Endothelial cell of umbilical vein (primary cell): ENCODE data around the gene LONP1. TPM values are rescaled to one million over a fixed set of nuclear protein-coding genes. Genes with fewer than 3 reads are reported as not detected.

Experiments
- Bru-seq: library from RNA; stranded (reverse); fragments of 400-500 nt; gene quantifications from one replicate; lab custom pipeline; 2021; lab: Mats Ljungman, UMichigan
- BruChase-seq, 2 experiments: library from RNA; stranded (reverse); fragments of 400-500 nt; gene quantifications; one replicate each; lab custom pipeline; 2021; lab: Mats Ljungman, UMichigan
- BruUV-seq: library from RNA; stranded (reverse); fragments of 400-500 nt; replicated peaks from 2 replicates; lab custom pipeline; 2021; lab: Mats Ljungman, UMichigan
- CTCF ChIA-PET: fragments of 300-600, 350-600 bp; sonication (Branson Sonifier 250); formaldehyde crosslinking; loops from one replicate; lab custom pipeline; 2021; ENCODE audit warnings: antibody characterized with exemption, inconsistent platforms; lab: Charles Lee
- POLR2A ChIA-PET: fragments of 300-600, 350-600 bp; sonication (Branson Sonifier 250); formaldehyde crosslinking; loops from one replicate; lab custom pipeline; 2021; ENCODE audit warnings: antibody characterized with exemption, inconsistent platforms; lab: Charles Lee
- DNase-seq: peaks from one replicate; pipeline ENCODE4 v3.0.0-alpha.2; 2011; ENCODE audit warnings: low read depth, low spot score
- FAIRE-seq: peaks from 2 replicates; lab custom pipeline; 2011; peaks lifted over from hg19 to GRCh38; lab: Jason Lieb, UNC
- H2AFZ ChIP-seq: 2 replicates; pipeline ENCODE4 v1.6.0; 2012; ENCODE audit warnings: low read depth, low read length, control low read depth, inconsistent platforms
- H3K27ac ChIP-seq: 2 replicates; pipeline ENCODE4 v1.5.1; 2011; ENCODE audit warnings: low read depth, mild to moderate bottlenecking, control low read depth, low read length, moderate library complexity; ENCODE audit not compliant: insufficient read depth
- H3K27me3 ChIP-seq, 2 experiments: 2 replicates each; pipeline versions ENCODE4 v1.6.0 to v1.6.1; 2011; ENCODE audit warnings: low read length in 2 of 2, mixed read lengths in 1 of 2; ENCODE audit not compliant: control insufficient read depth in 2 of 2, insufficient read depth in 2 of 2
- H3K36me3 ChIP-seq, 2 experiments: 2 replicates in 1 of 2; 3 replicates in 1 of 2; pipeline ENCODE4 v1.5.1; 2011; ENCODE audit warnings: low read length in 2 of 2, mild to moderate bottlenecking in 1 of 2, moderate library complexity in 1 of 2; ENCODE audit not compliant: control insufficient read depth in 2 of 2, insufficient read depth in 2 of 2; ENCODE audit errors: extremely low read depth in 1 of 2
- H3K4me1 ChIP-seq: 3 replicates; pipeline ENCODE4 v1.5.1; 2011; ENCODE audit warnings: mild to moderate bottlenecking, low read length; ENCODE audit not compliant: control insufficient read depth, insufficient read depth; ENCODE audit errors: extremely low read depth
- H3K4me2 ChIP-seq: 2 replicates; pipeline ENCODE4 v1.6.1; 2011; ENCODE audit warnings: low read length, control low read depth, mixed read lengths; ENCODE audit not compliant: insufficient read depth
- H3K4me3 ChIP-seq, 3 experiments: fragments of 200-600 bp in 1 of 3; sonication (generic), shearing (Covaris generic) in 1 of 3; replicated peaks in 1 of 3; 2 replicates each; pipeline ENCODE4 v1.5.1; 2011 to 2016; ENCODE audit warnings: control low read depth in 3 of 3, low read length in 3 of 3, mild to moderate bottlenecking in 2 of 3, inconsistent platforms in 1 of 3, low read depth in 1 of 3, moderate library complexity in 1 of 3; ENCODE audit not compliant: insufficient read depth in 1 of 3
- H3K79me2 ChIP-seq: 2 replicates; pipeline ENCODE4 v1.6.0; 2012; ENCODE audit warnings: low read length, inconsistent platforms; ENCODE audit not compliant: control insufficient read depth, insufficient read depth
- H3K9ac ChIP-seq: replicated peaks from 2 replicates; pipeline ENCODE3; 2011; ENCODE audit warnings: low read length, control low read depth; ENCODE audit not compliant: insufficient read depth; ENCODE audit errors: extremely low read depth
- H3K9me1 ChIP-seq: replicated peaks from 3 replicates; pipeline ENCODE4 v1.6.0; 2011; ENCODE audit warnings: mild to moderate bottlenecking, low read length; ENCODE audit not compliant: control insufficient read depth, insufficient read depth; ENCODE audit errors: extremely low read depth
- H3K9me3 ChIP-seq: replicated peaks from 2 replicates; pipeline ENCODE4 v1.5.1; 2012; ENCODE audit warnings: low read length, inconsistent platforms; ENCODE audit not compliant: control insufficient read depth, insufficient read depth
- H4K20me1 ChIP-seq: replicated peaks from 2 replicates; pipeline ENCODE3; 2011; ENCODE audit warnings: mild to moderate bottlenecking, low read length; ENCODE audit not compliant: control insufficient read depth, insufficient read depth; ENCODE audit errors: extremely low read depth
- CTCF ChIP-seq, 2 donors: IDR thresholded peaks; 1 replicate in 1 of 2; 2 replicates in 1 of 2; pipeline ENCODE4 v1.5.1; 2011; ENCODE audit warnings: low read length in 2 of 2, mild to moderate bottlenecking in 2 of 2, moderate library complexity in 2 of 2, control low read depth in 1 of 2, inconsistent platforms in 1 of 2, low read depth in 1 of 2; ENCODE audit not compliant: insufficient read depth in 1 of 2; ENCODE audit errors: extremely low read depth in 1 of 2
- EZH2 ChIP-seq: IDR thresholded peaks from 2 replicates; pipeline ENCODE4 v1.6.1; 2012; ENCODE audit warnings: borderline replicate concordance, low read depth, mild to moderate bottlenecking, moderate library complexity, low read length, inconsistent platforms; ENCODE audit not compliant: severe bottlenecking
- FOS ChIP-seq: IDR thresholded peaks from 2 replicates; pipeline ENCODE4 v1.6.1; 2011; ENCODE audit warnings: mild to moderate bottlenecking, low read length, moderate library complexity, borderline replicate concordance; ENCODE audit not compliant: insufficient read depth
- GATA2 ChIP-seq: IDR thresholded peaks from 2 replicates; pipeline ENCODE4 v1.7.0; 2011; ENCODE audit warnings: low read depth, mild to moderate bottlenecking, moderate library complexity, mixed read lengths, low read length; ENCODE audit not compliant: insufficient read length, insufficient read depth
- JUN ChIP-seq: IDR thresholded peaks from 2 replicates; pipeline ENCODE4 v1.6.1; 2011; ENCODE audit warnings: borderline replicate concordance, low read depth; ENCODE audit not compliant: insufficient read length, insufficient read depth
- MAX ChIP-seq: IDR thresholded peaks from 2 replicates; pipeline ENCODE4 v1.6.1; 2011; ENCODE audit not compliant: insufficient read depth, insufficient read length
- MYC ChIP-seq: IDR thresholded peaks from one replicate; pipeline ENCODE4 v1.6.1; 2011; ENCODE audit warnings: mild to moderate bottlenecking, low read depth, low read length
- POLR2A ChIP-seq: IDR thresholded peaks from 2 replicates; pipeline ENCODE4 v1.6.1; 2012; ENCODE audit warnings: low read depth, mild to moderate bottlenecking, control low read depth, low read length
- POLR2AphosphoS5 ChIP-seq: IDR thresholded peaks from 2 replicates; pipeline ENCODE4 v1.6.1; 2012; ENCODE audit warnings: low read depth, mild to moderate bottlenecking, control low read depth, low read length, moderate library complexity; ENCODE audit not compliant: insufficient read depth
- dilution Hi-C: fragments of 300-500 bp; cut with MboI; formaldehyde crosslinking; loops from one replicate; pipeline ENCODE4 v1.15.0; 2019; ENCODE audit warnings: low sequenced_read_pairs; ENCODE audit not compliant: extremely low pct_ligation_motif_present
- intact Hi-C: fragments of 100-400 bp; cut with micrococcal nuclease; formaldehyde crosslinking; loops from one replicate; pipeline ENCODE4 v1.10.0; 2022
- long read RNA-seq: library from polyadenylated mRNA; stranded (forward); transcript quantifications from one replicate; pipeline ENCODE4 v2.0.0, GENCODE V29; 2021
- polyA minus RNA-seq, 3 experiments: library from RNA; depleted of rRNA, polyadenylated mRNA; stranded (reverse); fragments of >200 nt; gene quantifications; 1 replicate in 1 of 3; 2 replicates in 2 of 3; pipeline ENCODE4 v1.2.3, GENCODE V29; 2011
- polyA plus RNA-seq, 4 experiments: library from polyadenylated mRNA; depleted of rRNA in 3 of 4; stranded (reverse) in 3 of 4; unstranded in 1 of 4; fragments of >200 nt; gene quantifications; 2 replicates each; pipeline versions ENCODE4 v1.2.1 to v1.2.3, GENCODE V29; 2011 to 2012; ENCODE audit warnings: missing spikeins in 1 of 4
- total RNA-seq: library from RNA; stranded (reverse); gene quantifications from 2 replicates; pipeline ENCODE4 v1.2.3, GENCODE V29; 2021

The LONP1 gene
- total RNA-seq, result 95.1 and 95.7 TPM in 2 replicates
- 70.0 and 89.2 TPM in 2 replicates for polyA plus RNA-seq
- polyA plus RNA-seq (2011; cell fraction: cytosol; rRNA removed), result 41.1 and 58.7 TPM in 2 replicates
- 98.8 and 102 TPM in 2 replicates for polyA plus RNA-seq (2011; cell fraction: nucleus; rRNA removed)
- polyA plus RNA-seq (2012), result 50.8 and 65.0 TPM in 2 replicates
- polyA minus RNA-seq, result 35.4 and 48.9 TPM in 2 replicates
- 67.5 TPM for polyA minus RNA-seq (2011; cell fraction: cytosol; rRNA and poly(A)+ RNA removed)
- polyA minus RNA-seq (2011; cell fraction: nucleus; rRNA and poly(A)+ RNA removed), result 23.9 and 39.0 TPM in 2 replicates
- percentile 59 among the genes with signal in this experiment for Bru-seq, nascent RNA
- BruChase-seq, experiment 1, labeled RNA remaining after a 6-hour chase, result percentile 75 among the genes with signal in this experiment
- BruChase-seq, experiment 2, labeled RNA remaining after a 2-hour chase, result percentile 72 among the genes with signal in this experiment
- long read RNA-seq, transcript LONP1-201 (18 exons, 3,236 nt), result major isoform, 251 of 286 reads
- long read RNA-seq, partial matches to known transcripts, result 23 of 286 reads
- long read RNA-seq, other reads (novel, unspliced or antisense), result 10 of 286 reads

GRCh38 chr19:5719961-5720790, at the start of gene LONP1, which contains the start of gene CATSPERD:
TSS of gene LONP1 (minus strand) at chr19:5720146. CDS start at chr19:5720132, 14 bp downstream.
TSS of gene CATSPERD (plus strand) at chr19:5720637. CDS start at chr19:5720738, 101 bp downstream.
- TF ChIP-seq JUN (no peak), CTCF (IDR thresholded peaks at IDR 0.05; ENCODE audit: extremely low read depth in 1 of 2, insufficient read depth in 1 of 2, low read depth in 1 of 2, low read length in 2 of 2) (peak; percentile 92 to 98), EZH2 (no peak), MAX (peak; percentile 99), POLR2AphosphoS5 (peak; percentile 90), POLR2A (peak; percentile 75), GATA2 (no peak), FOS (no peak), MYC (peak; percentile 95)
- peak; percentile 99 for DNase-seq
- H4K20me1 ChIP-seq, result no peaks in the 10 kb centered on the region
- H2AFZ ChIP-seq, result peak within 1 kb of the TSS; percentile 97
- POLR2A ChIA-PET, result interaction anchor here (0.6 to 1.1 kb wide), 7 partner anchors 11 to 142 kb away, joined by 3 to 4 read pairs (median 4); partner anchors contain the start of genes DUS3L and RPL36
- dilution Hi-C loops, result no loop called here
- peak; percentile 100 for FAIRE-seq
- no peaks in the 10 kb centered on the region for H3K9me1 ChIP-seq
- intact Hi-C loops, result loop anchor here (1.0 kb wide), 4 partner anchors 30 to 184 kb away; partner anchors contain the start of genes RPL36, SAFB and VMAC
- no peaks in the 10 kb centered on the region for H3K27me3 ChIP-seq
- peak within 1 kb of the TSS; percentile 81 for H3K9ac ChIP-seq
- no peaks in the 10 kb centered on the region for H3K9me3 ChIP-seq
- H3K27ac ChIP-seq, result peak within 1 kb of the TSS; percentile 85
- H3K36me3 ChIP-seq, result no peaks in the 10 kb centered on the region
- peaks cover 15% of the 10 kb centered on the region for H3K4me1 ChIP-seq
- H3K4me3 ChIP-seq, result peak within 1 kb of the TSS; percentile 52 to 79 (median 75)
- peak within 1 kb of the TSS; percentile 91 for H3K4me2 ChIP-seq
- peaks cover 41% of the 10 kb centered on the region for H3K79me2 ChIP-seq
- CTCF ChIA-PET, result interaction anchor here (0.6 to 2.1 kb wide), 11 partner anchors 9 to 1580 kb away, joined by 3 to 11 read pairs (median 4); partner anchors contain the start of genes NDUFA11, RPL36, SAFB and SAFB2
- no TSS peak for BruUV-seq
